Gastroesophageal sphincter (tissue), 4 donors: ENCODE measurements around the gene GADD45GIP1. TPM values are rescaled to one million over a fixed set of nuclear protein-coding genes. Genes with fewer than 3 reads are reported as not detected.

ENCODE experiments used
- ATAC-seq: fragments of 150-250 bp; one replicate; pipeline ENCODE4 v1.9.1; 2016; ENCODE audit warnings: mild to moderate bottlenecking, moderate library complexity
- H3K27ac ChIP-seq, 4 donors: fragments of 200-600 bp; sonication (generic) in 3 of 4; 1 replicate in 3 of 4; 2 replicates in 1 of 4; pipeline ENCODE4 v1.5.1; 2016 to 2019
- H3K27me3 ChIP-seq: fragments of 200-600 bp; sonication (generic); one replicate; pipeline ENCODE4 v1.5.1; 2019
- H3K36me3 ChIP-seq, 2 donors: fragments of 200-600 bp; sonication (generic); one replicate each; pipeline ENCODE4 v1.5.1; 2019; ENCODE audit warnings: control low read depth in 1 of 2
- H3K4me1 ChIP-seq, 3 donors: fragments of 200-600 bp; sonication (generic); 1 replicate in 2 of 3; 2 replicates in 1 of 3; pipeline ENCODE4 v1.5.1; 2016 to 2019; ENCODE audit warnings: control low read depth in 2 of 3
- H3K4me3 ChIP-seq, 2 donors: fragments of 200-600 bp; sonication (generic); one replicate each; pipeline ENCODE4 v1.5.1; 2019; ENCODE audit warnings: mild to moderate bottlenecking in 1 of 2, moderate library complexity in 1 of 2
- H3K9me3 ChIP-seq, 3 donors: fragments of 200-600 bp; sonication (generic); one replicate each; pipeline ENCODE4 v1.5.1; 2017 to 2019; ENCODE audit warnings: control low read depth in 2 of 3
- CTCF ChIP-seq, 4 experiments: fragments of 200-600 bp in 2 of 4; fragments of 450-650 bp in 2 of 4; sonication (generic) in 1 of 4; IDR thresholded peaks; one replicate each; pipeline ENCODE4 v1.5.1; 2017 to 2019; ENCODE audit warnings: antibody characterized with exemption in 4 of 4, mild to moderate bottlenecking in 2 of 4, moderate library complexity in 2 of 4
- EP300 ChIP-seq: sonication (generic); formaldehyde crosslinking; IDR thresholded peaks from one replicate; pipeline ENCODE4 v1.6.1; 2017; ENCODE audit warnings: antibody characterized with exemption, mild to moderate bottlenecking
- POLR2A ChIP-seq, 2 donors: fragments of 450-650 bp; IDR thresholded peaks; one replicate each; pipeline ENCODE4 v1.6.1; 2017; ENCODE audit warnings: antibody characterized with exemption in 2 of 2, mild to moderate bottlenecking in 2 of 2, moderate library complexity in 1 of 2
- POLR2AphosphoS5 ChIP-seq: sonication (generic); formaldehyde crosslinking; IDR thresholded peaks from one replicate; pipeline ENCODE4 v1.6.1; 2017; ENCODE audit warnings: antibody characterized with exemption
- WGBS, 2 donors: methylation state at CpG; one replicate each; pipeline ENCODE4 v1.1.5; 2018; ENCODE audit warnings: low coverage in 1 of 2; 5-methylcytosine and 5-hydroxymethylcytosine counted together
- total RNA-seq, 4 donors: library from RNA; depleted of rRNA; stranded (reverse); fragments of >200 nt; gene quantifications; one replicate each; pipeline ENCODE4 v1.1.0, GENCODE V29; 2016

Gene GADD45GIP1
- total RNA-seq, 4 donors from 2014 or later = 32.2 to 43.6 (median 36.9) TPM

GRCh38 chr19:12939975-12940423, 17.0 kb downstream of the GADD45GIP1 start:
- 57 to 66% methylated on average over 4 to 5 of the region's 10 CpGs for WGBS, 2 donors
- no peak for TF ChIP-seq EP300
- no peak for TF ChIP-seq POLR2AphosphoS5
- TF ChIP-seq CTCF (IDR thresholded peaks at IDR 0.05) = no peak
- TF ChIP-seq POLR2A (IDR thresholded peaks at IDR 0.05) = no peak
- no peak for ATAC-seq
- H3K9me3 ChIP-seq = no peaks in the 10 kb centered on the region
- H3K4me1 ChIP-seq = peaks cover 2 to 69% (median 23%) of the 10 kb centered on the region in 3 donors
- H3K36me3 ChIP-seq = peaks cover 0 to 51% of the 10 kb centered on the region in 2 donors
- H3K4me3 ChIP-seq = peak overlapping the region in 1 of 2 donors; percentile 88
- H3K27ac ChIP-seq = peak overlapping the region in 3 of 4 donors; percentile 59 to 96 (median 93)
- no peaks in the 10 kb centered on the region for H3K27me3 ChIP-seq

- ATAC-seq = peak; percentile 14
- H3K27me3 ChIP-seq = no peaks in the 10 kb centered on the region
- H3K4me1 ChIP-seq = peaks cover 2 to 62% (median 23%) of the 10 kb centered on the region in 3 donors
- WGBS, 2 donors = 0% methylated on average over 2 to 10 of the region's 54 CpGs
- peak overlapping the region; percentile 72 to 96 (median 93) for H3K27ac ChIP-seq
- no peaks in the 10 kb centered on the region for H3K9me3 ChIP-seq
- peak overlapping the region; percentile 60 to 88 for H3K4me3 ChIP-seq
- peaks cover 0 to 43% of the 10 kb centered on the region in 2 donors for H3K36me3 ChIP-seq
- TF ChIP-seq CTCF (IDR thresholded peaks at IDR 0.05) (peak in 2 of 4 experiments; percentile 39 to 50), POLR2A (IDR thresholded peaks at IDR 0.05) (no peak), POLR2AphosphoS5 (no peak)
These were observed 18.0 kb downstream of the GADD45GIP1 start for GRCh38 chr19:12938779-12939601.

- Histone ChIP-seq H3K9me3 (no peaks in the 10 kb centered on the region), H3K4me3 (peak within 1 kb of the TSS; percentile 60 to 88), H3K36me3 (peaks cover 0 to 34% of the 10 kb centered on the region in 2 donors), H3K27ac (peak within 1 kb of the TSS; percentile 72 to 96 (median 93)), H3K27me3 (no peaks in the 10 kb centered on the region), H3K4me1 (peaks cover 2 to 58% (median 23%) of the 10 kb centered on the region in 3 donors)
- WGBS, 2 donors = 0% methylated on average over 14 to 21 of the region's 63 CpGs
- peak; percentile 97 for ATAC-seq
- TF ChIP-seq POLR2A (IDR thresholded peaks at IDR 0.05) (peak; percentile 99), POLR2AphosphoS5 (peak; percentile 99), EP300 (no peak), CTCF (IDR thresholded peaks at IDR 0.05) (peak in 1 of 4 experiments; percentile 37)
These were observed 18.9 kb downstream of the GADD45GIP1 start, which contains the start of gene CALR for GRCh38 chr19:12937927-12938778. TSS of gene CALR (plus strand) at chr19:12938609. CDS start at chr19:12938680, 71 bp downstream.

GRCh38 chr19:12937093-12937926, 19.7 kb downstream of the GADD45GIP1 start:
- 33 to 53% methylated on average over 8 to 14 of the region's 23 CpGs for WGBS, 2 donors
- Histone ChIP-seq H3K36me3 (peaks cover 0 to 26% of the 10 kb centered on the region in 2 donors), H3K4me3 (peak overlapping the region; percentile 31 to 88), H3K27ac (peak overlapping the region in 3 of 4 donors; percentile 54 to 93 (median 66)), H3K4me1 (peaks cover 5 to 57% (median 28%) of the 10 kb centered on the region in 3 donors), H3K9me3 (no peaks in the 10 kb centered on the region), H3K27me3 (no peaks in the 10 kb centered on the region)
- no peak for ATAC-seq
- TF ChIP-seq POLR2A (IDR thresholded peaks at IDR 0.05) (no peak), EP300 (no peak), POLR2AphosphoS5 (no peak), CTCF (IDR thresholded peaks at IDR 0.05) (no peak)
